Chondrocyte (in vitro differentiated cells): Measurements from ENCODE around the gene DGKG. TPM values are rescaled to one million over a fixed set of nuclear protein-coding genes. Genes with fewer than 3 reads are reported as not detected.
A peak's percentile ranks its signal among the peaks of the same experiment; 100 is the strongest.

Source experiments
- DNase-seq: peaks from one replicate; pipeline ENCODE4 v3.0.0; 2021; ENCODE audit warnings: mixed read lengths, low spot score
- H3K27ac Mint-ChIP-seq: one replicate; pipeline ENCODE4 v1.8.0; 2021; ENCODE audit warnings: mild to moderate bottlenecking, moderate library complexity, mixed read lengths; ENCODE audit not compliant: unreplicated experiment
- H3K27me3 Mint-ChIP-seq: 2 replicates; pipeline ENCODE4 v1.8.0; 2021; ENCODE audit warnings: low read depth, mixed read lengths
- H3K36me3 Mint-ChIP-seq: 2 replicates; pipeline ENCODE4 v1.8.0; 2021; ENCODE audit warnings: low read depth, mixed read lengths
- H3K4me1 Mint-ChIP-seq: 2 replicates; pipeline ENCODE4 v1.8.0; 2021; ENCODE audit warnings: low read depth, mild to moderate bottlenecking, mixed read lengths
- H3K4me3 Mint-ChIP-seq: one replicate; pipeline ENCODE4 v1.8.0; 2021; ENCODE audit warnings: mild to moderate bottlenecking, moderate library complexity, mixed read lengths; ENCODE audit not compliant: unreplicated experiment
- H3K9me3 Mint-ChIP-seq: 2 replicates; pipeline ENCODE4 v1.8.0; 2021; ENCODE audit warnings: low read depth, mixed read lengths
- total RNA-seq: library from RNA; stranded (reverse); gene quantifications from 3 replicates; pipeline ENCODE4 v1.2.1, GENCODE V29; 2021
- TF ChIP-seq, protein P1 (sequence below): fragments of 200-600 bp; sonication (generic); IDR thresholded peaks from 2 replicates; pipeline ENCODE4 v1.5.0; 2021; ENCODE audit warnings: antibody characterized with exemption, mild to moderate bottlenecking, moderate library complexity

DGKG gene
- total RNA-seq, 1 donor from 2014 or later = 1.6 TPM

DNA sequence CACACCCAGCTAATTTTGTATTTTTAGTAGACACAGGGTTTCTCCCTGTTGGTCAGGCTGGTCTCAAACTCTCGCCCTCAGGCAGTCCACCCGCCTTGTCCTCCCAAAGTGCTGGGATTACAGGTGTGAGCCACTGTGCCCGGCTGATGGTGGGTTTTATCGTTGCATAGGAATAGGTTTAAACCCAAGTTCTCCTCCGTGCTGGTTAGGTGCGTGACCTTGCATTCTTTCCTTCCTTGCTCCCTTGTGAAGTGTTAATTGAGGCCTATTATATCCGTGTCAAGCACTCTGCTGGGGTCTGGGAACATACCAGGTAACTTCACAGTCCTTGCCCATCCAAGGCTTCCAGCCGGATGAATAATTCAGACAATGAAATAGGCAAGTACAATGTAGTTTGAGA lies 233.9 kb downstream of the DGKG start:
- TF ChIP-seq, protein P1, sequence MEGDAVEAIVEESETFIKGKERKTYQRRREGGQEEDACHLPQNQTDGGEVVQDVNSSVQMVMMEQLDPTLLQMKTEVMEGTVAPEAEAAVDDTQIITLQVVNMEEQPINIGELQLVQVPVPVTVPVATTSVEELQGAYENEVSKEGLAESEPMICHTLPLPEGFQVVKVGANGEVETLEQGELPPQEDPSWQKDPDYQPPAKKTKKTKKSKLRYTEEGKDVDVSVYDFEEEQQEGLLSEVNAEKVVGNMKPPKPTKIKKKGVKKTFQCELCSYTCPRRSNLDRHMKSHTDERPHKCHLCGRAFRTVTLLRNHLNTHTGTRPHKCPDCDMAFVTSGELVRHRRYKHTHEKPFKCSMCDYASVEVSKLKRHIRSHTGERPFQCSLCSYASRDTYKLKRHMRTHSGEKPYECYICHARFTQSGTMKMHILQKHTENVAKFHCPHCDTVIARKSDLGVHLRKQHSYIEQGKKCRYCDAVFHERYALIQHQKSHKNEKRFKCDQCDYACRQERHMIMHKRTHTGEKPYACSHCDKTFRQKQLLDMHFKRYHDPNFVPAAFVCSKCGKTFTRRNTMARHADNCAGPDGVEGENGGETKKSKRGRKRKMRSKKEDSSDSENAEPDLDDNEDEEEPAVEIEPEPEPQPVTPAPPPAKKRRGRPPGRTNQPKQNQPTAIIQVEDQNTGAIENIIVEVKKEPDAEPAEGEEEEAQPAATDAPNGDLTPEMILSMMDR = no peak
- H3K9me3 Mint-ChIP-seq = no peaks in the 10 kb centered on the region
- no peaks in the 10 kb centered on the region for H3K36me3 Mint-ChIP-seq
- peaks cover 18% of the 10 kb centered on the region for H3K4me1 Mint-ChIP-seq
- no peak overlapping the region for H3K4me3 Mint-ChIP-seq
- H3K27ac Mint-ChIP-seq = no peak overlapping the region
- no peak for DNase-seq
- peaks cover 8% of the 10 kb centered on the region for H3K27me3 Mint-ChIP-seq

DNA sequence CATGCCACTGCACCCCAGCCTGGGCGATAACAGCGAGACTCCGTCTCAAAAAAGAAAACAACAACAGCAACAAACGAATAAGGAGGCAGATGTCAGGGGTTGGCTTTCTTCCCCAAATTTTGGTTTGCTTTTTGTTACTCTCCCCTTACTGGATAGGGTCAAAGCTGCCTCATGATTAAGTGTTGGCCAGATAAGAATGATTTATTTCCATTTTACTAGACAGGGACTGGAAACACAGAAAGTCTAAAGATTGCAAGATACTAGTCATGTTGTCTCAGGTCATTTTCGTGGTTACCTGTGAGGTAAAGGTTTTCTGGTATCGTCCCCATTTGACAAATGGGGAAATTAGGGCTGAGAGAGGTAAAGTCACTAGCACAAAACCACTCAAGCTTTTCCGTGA lies 234.6 kb downstream of the DGKG start:
- no peak for DNase-seq
- TF ChIP-seq, protein P1 = no peak
- Mint-ChIP-seq H3K27ac (no peak overlapping the region), H3K9me3 (no peaks in the 10 kb centered on the region), H3K27me3 (peaks cover 8% of the 10 kb centered on the region), H3K4me1 (peaks cover 25% of the 10 kb centered on the region), H3K36me3 (no peaks in the 10 kb centered on the region), H3K4me3 (no peak overlapping the region)

DNA sequence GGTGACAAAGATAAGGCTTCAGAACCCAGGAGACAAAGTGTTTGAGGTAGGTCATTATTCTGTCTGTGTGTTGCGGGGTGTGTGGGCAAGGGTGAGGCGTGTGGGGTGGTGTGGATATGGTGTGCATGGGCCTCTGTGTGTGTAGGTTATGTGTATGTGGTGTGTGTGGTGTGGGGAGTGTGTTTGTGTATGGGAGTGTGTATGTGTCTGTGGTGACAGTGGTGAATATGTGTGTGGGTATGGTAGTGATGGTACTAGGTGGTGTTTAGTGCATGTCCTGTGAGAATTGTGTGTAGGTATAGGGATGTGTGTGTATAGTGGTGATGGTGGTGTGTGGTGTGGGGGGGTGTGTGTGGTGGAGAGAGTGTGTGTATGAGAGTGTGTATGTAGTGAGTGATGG lies 236.9 kb downstream of the DGKG start:
- H3K36me3 Mint-ChIP-seq = no peaks in the 10 kb centered on the region
- H3K27me3 Mint-ChIP-seq = peaks cover 4% of the 10 kb centered on the region
- TF ChIP-seq, protein P1 = no peak
- H3K4me1 Mint-ChIP-seq = peaks cover 37% of the 10 kb centered on the region
- no peak overlapping the region for H3K27ac Mint-ChIP-seq
- no peak overlapping the region for H3K4me3 Mint-ChIP-seq
- no peaks in the 10 kb centered on the region for H3K9me3 Mint-ChIP-seq
- no peak for DNase-seq

DNA sequence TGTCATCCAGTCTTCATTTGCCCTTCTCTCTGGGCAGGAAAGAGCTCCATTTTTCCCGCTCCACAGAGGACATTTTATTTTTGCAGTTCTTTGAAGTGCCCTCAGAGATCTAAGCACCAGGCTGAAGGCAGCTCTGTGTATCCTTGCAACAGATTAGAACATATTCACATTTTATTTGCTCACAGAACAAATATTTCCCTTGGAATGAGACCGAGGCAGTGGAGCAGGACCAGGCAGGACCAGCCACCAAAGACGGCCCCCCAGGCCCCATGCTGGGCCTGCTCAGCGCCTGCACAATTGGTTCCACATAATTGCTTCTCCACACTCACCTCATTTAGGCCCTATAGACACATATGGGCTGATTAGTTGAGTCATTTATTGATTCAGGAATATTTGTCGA lies 237.4 kb downstream of the DGKG start:
- TF ChIP-seq, protein P1 = no peak
- peaks cover 5% of the 10 kb centered on the region for H3K27me3 Mint-ChIP-seq
- H3K9me3 Mint-ChIP-seq = no peaks in the 10 kb centered on the region
- no peak for DNase-seq
- H3K4me1 Mint-ChIP-seq = peaks cover 37% of the 10 kb centered on the region
- peak overlapping the region; percentile 70 for H3K27ac Mint-ChIP-seq
- H3K36me3 Mint-ChIP-seq = no peaks in the 10 kb centered on the region
- H3K4me3 Mint-ChIP-seq = no peak overlapping the region

DNA sequence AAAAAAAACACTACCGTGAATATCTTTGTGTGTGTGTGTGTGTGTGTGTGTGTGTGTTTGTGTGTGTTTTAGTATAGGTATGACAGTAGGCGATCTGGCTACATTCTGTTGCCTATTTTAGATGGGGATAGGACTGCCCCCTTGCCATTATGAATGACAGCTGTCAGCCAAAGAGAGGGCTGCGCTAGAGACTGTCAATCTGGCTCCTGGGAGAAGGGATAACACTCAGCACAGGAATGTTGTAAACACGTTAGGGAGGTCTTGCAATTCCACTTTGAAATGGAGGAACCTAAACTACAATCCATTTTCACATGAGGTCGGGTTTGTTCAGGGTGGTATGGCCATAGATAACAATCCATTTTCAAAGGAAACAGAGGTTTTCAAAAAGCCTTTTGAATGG lies 239.0 kb downstream of the DGKG start:
- no peak overlapping the region for H3K27ac Mint-ChIP-seq
- DNase-seq = no peak
- H3K4me1 Mint-ChIP-seq = peaks cover 37% of the 10 kb centered on the region
- peaks cover 1% of the 10 kb centered on the region for H3K36me3 Mint-ChIP-seq
- no peak overlapping the region for H3K4me3 Mint-ChIP-seq
- no peaks in the 10 kb centered on the region for H3K9me3 Mint-ChIP-seq
- H3K27me3 Mint-ChIP-seq = peaks cover 16% of the 10 kb centered on the region
- TF ChIP-seq, protein P1 = no peak
